Measurements from ENCODE around the gene MOBP.

Gene MOBP

DNA sequence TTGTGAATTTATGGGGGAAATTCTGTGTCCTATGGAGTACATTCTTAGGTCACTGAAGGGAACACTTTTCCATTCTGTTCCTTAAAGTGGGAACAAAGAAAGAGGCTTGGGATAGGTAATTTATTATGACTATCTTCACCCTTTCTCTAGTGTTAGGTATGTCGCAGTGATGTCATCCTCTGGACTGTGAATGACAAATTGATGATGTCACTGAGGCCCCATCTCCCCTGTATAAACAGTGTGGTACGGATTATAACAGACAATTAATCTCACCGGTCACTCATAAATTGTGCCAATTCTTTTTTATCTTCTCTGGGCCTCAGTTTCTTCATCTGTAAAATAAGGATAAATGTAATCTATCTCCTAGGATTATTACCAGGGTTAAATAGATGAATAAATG, 23.5 kb downstream of the MOBP start (continued):
- TF ChIP-seq, protein P1, sequence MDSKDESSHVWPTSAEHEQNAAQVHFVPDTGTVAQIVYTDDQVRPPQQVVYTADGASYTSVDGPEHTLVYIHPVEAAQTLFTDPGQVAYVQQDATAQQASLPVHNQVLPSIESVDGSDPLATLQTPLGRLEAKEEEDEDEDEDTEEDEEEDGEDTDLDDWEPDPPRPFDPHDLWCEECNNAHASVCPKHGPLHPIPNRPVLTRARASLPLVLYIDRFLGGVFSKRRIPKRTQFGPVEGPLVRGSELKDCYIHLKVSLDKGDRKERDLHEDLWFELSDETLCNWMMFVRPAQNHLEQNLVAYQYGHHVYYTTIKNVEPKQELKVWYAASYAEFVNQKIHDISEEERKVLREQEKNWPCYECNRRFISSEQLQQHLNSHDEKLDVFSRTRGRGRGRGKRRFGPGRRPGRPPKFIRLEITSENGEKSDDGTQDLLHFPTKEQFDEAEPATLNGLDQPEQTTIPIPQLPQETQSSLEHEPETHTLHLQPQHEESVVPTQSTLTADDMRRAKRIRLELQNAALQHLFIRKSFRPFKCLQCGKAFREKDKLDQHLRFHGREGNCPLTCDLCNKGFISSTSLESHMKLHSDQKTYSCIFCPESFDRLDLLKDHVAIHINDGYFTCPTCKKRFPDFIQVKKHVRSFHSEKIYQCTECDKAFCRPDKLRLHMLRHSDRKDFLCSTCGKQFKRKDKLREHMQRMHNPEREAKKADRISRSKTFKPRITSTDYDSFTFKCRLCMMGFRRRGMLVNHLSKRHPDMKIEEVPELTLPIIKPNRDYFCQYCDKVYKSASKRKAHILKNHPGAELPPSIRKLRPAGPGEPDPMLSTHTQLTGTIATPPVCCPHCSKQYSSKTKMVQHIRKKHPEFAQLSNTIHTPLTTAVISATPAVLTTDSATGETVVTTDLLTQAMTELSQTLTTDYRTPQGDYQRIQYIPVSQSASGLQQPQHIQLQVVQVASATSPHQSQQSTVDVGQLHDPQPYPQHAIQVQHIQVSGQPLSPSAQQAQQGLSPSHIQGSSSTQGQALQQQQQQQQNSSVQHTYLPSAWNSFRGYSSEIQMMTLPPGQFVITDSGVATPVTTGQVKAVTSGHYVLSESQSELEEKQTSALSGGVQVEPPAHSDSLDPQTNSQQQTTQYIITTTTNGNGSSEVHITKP (tag by site-specific recombination; IDR thresholded peaks at IDR 0.05): no peak
- TF ChIP-seq OSR2 (tag by site-specific recombination; IDR thresholded peaks at IDR 0.05) (no peak), ZNF214 (tag by site-specific recombination; IDR thresholded peaks at IDR 0.05; ENCODE audit: borderline replicate concordance) (no peak), ZNF133 (tag by site-specific recombination; IDR thresholded peaks at IDR 0.05) (no peak), ZNF266 (tag by site-specific recombination; IDR thresholded peaks at IDR 0.05; ENCODE audit: low read depth) (no peak), SCRT2 (tag by site-specific recombination; IDR thresholded peaks at IDR 0.05) (no peak), KLF9 (tag by site-specific recombination; IDR thresholded peaks at IDR 0.05; ENCODE audit: low read depth) (no peak), ZNF629 (tag by site-specific recombination; IDR thresholded peaks at IDR 0.05) (peak; percentile 54; the same call in 1 of the 2 replicates), ZNF416 (tag by site-specific recombination; IDR thresholded peaks at IDR 0.05) (no peak), ZNF221 (tag by site-specific recombination; IDR thresholded peaks at IDR 0.05; ENCODE audit: borderline replicate concordance) (no peak), ZNF654 (tag by site-specific recombination; IDR thresholded peaks at IDR 0.05; ENCODE audit: low read depth) (no peak), ZNF146 (tag by site-specific recombination; IDR thresholded peaks at IDR 0.05) (no peak), YY1 (tag by site-specific recombination; IDR thresholded peaks at IDR 0.05) (no peak)
- TF ChIP-seq, protein P2, sequence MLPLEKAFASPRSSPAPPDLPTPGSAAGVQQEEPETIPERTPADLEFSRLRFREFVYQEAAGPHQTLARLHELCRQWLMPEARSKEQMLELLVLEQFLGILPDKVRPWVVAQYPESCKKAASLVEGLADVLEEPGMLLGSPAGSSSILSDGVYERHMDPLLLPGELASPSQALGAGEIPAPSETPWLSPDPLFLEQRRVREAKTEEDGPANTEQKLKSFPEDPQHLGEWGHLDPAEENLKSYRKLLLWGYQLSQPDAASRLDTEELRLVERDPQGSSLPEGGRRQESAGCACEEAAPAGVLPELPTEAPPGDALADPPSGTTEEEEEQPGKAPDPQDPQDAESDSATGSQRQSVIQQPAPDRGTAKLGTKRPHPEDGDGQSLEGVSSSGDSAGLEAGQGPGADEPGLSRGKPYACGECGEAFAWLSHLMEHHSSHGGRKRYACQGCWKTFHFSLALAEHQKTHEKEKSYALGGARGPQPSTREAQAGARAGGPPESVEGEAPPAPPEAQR (tag by site-specific recombination; IDR thresholded peaks at IDR 0.05): no peak
- TF ChIP-seq, protein P3, sequence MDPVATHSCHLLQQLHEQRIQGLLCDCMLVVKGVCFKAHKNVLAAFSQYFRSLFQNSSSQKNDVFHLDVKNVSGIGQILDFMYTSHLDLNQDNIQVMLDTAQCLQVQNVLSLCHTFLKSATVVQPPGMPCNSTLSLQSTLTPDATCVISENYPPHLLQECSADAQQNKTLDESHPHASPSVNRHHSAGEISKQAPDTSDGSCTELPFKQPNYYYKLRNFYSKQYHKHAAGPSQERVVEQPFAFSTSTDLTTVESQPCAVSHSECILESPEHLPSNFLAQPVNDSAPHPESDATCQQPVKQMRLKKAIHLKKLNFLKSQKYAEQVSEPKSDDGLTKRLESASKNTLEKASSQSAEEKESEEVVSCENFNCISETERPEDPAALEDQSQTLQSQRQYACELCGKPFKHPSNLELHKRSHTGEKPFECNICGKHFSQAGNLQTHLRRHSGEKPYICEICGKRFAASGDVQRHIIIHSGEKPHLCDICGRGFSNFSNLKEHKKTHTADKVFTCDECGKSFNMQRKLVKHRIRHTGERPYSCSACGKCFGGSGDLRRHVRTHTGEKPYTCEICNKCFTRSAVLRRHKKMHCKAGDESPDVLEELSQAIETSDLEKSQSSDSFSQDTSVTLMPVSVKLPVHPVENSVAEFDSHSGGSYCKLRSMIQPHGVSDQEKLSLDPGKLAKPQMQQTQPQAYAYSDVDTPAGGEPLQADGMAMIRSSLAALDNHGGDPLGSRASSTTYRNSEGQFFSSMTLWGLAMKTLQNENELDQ (tag by site-specific recombination; IDR thresholded peaks at IDR 0.05; ENCODE audit: low read depth): no peak
- TF ChIP-seq, protein P4, sequence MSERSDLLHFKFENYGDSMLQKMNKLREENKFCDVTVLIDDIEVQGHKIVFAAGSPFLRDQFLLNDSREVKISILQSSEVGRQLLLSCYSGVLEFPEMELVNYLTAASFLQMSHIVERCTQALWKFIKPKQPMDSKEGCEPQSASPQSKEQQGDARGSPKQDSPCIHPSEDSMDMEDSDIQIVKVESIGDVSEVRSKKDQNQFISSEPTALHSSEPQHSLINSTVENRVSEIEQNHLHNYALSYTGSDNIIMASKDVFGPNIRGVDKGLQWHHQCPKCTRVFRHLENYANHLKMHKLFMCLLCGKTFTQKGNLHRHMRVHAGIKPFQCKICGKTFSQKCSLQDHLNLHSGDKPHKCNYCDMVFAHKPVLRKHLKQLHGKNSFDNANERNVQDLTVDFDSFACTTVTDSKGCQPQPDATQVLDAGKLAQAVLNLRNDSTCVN (tag by site-specific recombination; optimal IDR thresholded peaks at IDR 0.05): no peak

DNA sequence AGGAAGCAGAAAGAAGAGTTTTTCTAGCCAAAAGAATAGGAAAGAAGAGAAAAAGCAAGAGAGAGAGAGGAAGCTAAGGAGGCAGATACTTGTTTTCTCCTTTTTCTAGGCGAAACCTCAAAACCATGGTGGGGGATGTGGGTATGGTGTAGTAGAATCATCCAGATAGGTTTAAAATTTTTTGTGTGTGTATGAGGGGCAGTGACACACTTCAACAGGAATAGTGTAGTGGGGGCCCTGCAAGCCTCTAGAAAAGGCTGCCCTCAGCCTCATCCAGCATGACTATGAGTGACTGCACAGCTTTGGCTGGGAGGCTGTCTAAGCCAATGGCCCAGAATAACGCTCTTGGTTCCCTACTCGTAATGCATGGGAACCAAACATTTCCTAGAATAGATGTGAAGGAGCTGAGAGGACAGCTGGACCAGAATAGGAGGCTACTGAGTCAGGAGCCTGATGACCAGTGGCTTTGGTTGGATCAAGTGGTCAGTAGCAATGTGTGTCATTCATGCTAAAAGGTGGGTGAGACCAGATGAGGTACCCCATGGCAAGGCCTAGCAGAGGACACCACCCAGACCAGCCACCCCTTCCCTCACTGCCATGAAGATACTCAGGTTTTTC, 24.4 kb downstream of the MOBP start:
- no peak overlapping the region for H3K4me3 ChIP-seq (ENCODE audit: low read depth, low read length)
- H3K4me1 ChIP-seq (ENCODE audit: control insufficient read depth, insufficient read depth, low read length): no peaks in the 10 kb centered on the region
- ChIA-PET POLR2A (no interaction called here), CTCF (interaction anchor here (0.5 kb wide), 1 partner anchor 198 kb away, joined by 3 read pairs; no protein-coding TSS in a partner anchor)
- H3K27ac ChIP-seq (ENCODE audit: extremely low read depth, low read depth, low read length): no peak overlapping the region
- no peaks in the 10 kb centered on the region for H3K9me3 ChIP-seq (ENCODE audit: control insufficient read depth, insufficient read depth, low read depth, low read length)
- H3K36me3 ChIP-seq (ENCODE audit: control insufficient read depth in 2 of 2, insufficient read depth in 1 of 2, low read length in 2 of 2): no peaks in the 10 kb centered on the region
- TF ChIP-seq GLI2 (tag by site-specific recombination; IDR thresholded peaks at IDR 0.05; ENCODE audit: borderline replicate concordance, low read depth) (no peak), ZNF133 (tag by site-specific recombination; IDR thresholded peaks at IDR 0.05) (no peak), ZNF791 (tag by site-specific recombination; IDR thresholded peaks at IDR 0.05) (no peak), ZNF239 (tag by site-specific recombination; IDR thresholded peaks at IDR 0.05) (no peak), ZNF138 (tag by site-specific recombination; IDR thresholded peaks at IDR 0.05; ENCODE audit: borderline replicate concordance) (no peak), ZNF776 (tag by site-specific recombination; IDR thresholded peaks at IDR 0.05; ENCODE audit: borderline replicate concordance) (no peak), ZBTB1 (tag by site-specific recombination; IDR thresholded peaks at IDR 0.05) (no peak), ZNF514 (tag by site-specific recombination; IDR thresholded peaks at IDR 0.05) (no peak), PRDM1 (tag by site-specific recombination; IDR thresholded peaks at IDR 0.05) (no peak)
- TF ChIP-seq, protein P5, sequence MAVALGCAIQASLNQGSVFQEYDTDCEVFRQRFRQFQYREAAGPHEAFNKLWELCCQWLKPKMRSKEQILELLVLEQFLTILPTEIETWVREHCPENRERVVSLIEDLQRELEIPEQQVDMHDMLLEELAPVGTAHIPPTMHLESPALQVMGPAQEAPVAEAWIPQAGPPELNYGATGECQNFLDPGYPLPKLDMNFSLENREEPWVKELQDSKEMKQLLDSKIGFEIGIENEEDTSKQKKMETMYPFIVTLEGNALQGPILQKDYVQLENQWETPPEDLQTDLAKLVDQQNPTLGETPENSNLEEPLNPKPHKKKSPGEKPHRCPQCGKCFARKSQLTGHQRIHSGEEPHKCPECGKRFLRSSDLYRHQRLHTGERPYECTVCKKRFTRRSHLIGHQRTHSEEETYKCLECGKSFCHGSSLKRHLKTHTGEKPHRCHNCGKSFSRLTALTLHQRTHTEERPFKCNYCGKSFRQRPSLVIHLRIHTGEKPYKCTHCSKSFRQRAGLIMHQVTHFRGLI (tag by site-specific recombination; IDR thresholded peaks at IDR 0.05): no peak
- TF ChIP-seq, protein P6, sequence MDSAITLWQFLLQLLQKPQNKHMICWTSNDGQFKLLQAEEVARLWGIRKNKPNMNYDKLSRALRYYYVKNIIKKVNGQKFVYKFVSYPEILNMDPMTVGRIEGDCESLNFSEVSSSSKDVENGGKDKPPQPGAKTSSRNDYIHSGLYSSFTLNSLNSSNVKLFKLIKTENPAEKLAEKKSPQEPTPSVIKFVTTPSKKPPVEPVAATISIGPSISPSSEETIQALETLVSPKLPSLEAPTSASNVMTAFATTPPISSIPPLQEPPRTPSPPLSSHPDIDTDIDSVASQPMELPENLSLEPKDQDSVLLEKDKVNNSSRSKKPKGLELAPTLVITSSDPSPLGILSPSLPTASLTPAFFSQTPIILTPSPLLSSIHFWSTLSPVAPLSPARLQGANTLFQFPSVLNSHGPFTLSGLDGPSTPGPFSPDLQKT (IDR thresholded peaks at IDR 0.05; ENCODE audit: borderline replicate concordance, low read depth, low read length): no peak

Data from HEK293 (cell line).